K562 (cell line): ENCODE results near the gene NR1H2. TPM values are rescaled to one million over a fixed set of nuclear protein-coding genes. Genes with fewer than 3 reads are reported as not detected.

ENCODE experiments used
- ELF4 ChIP-seq: fragments of 450-650 bp; formaldehyde crosslinking; IDR thresholded peaks from 2 replicates; pipeline ENCODE4 v1.4.0; 2022; ENCODE audit warnings: missing genetic modification characterization
- FOXA3 ChIP-seq, 2 experiments: fragments of 450-650 bp in 1 of 2; sonication (generic) in 1 of 2; formaldehyde crosslinking; IDR thresholded peaks in 1 of 2; conservative IDR thresholded peaks in 1 of 2; 2 replicates each; pipeline versions ENCODE4 v1.4.0 to v1.8.0; 2020 to 2022; ENCODE audit warnings: mild to moderate bottlenecking in 2 of 2, missing genetic modification reagents in 1 of 2
- FOXK1 ChIP-seq: sonication (generic); formaldehyde crosslinking; IDR thresholded peaks from 2 replicates; pipeline ENCODE4 v1.8.0; 2022; ENCODE audit warnings: missing genetic modification reagents, mild to moderate bottlenecking, borderline replicate concordance
- HLTF ChIP-seq: fragments of 450-650 bp; IDR thresholded peaks from 2 replicates; pipeline ENCODE4 v1.6.1; 2016
- LCOR ChIP-seq: sonication (generic); formaldehyde crosslinking; IDR thresholded peaks from 2 replicates; pipeline ENCODE4 v1.8.0; 2022; ENCODE audit warnings: mild to moderate bottlenecking, missing genetic modification reagents
- PRPF4 ChIP-seq: fragments of 200-400 bp; formaldehyde crosslinking; IDR thresholded peaks from one replicate; pipeline ENCODE4 v1.6.1; 2017; ENCODE audit warnings: low read length, low read depth, mild to moderate bottlenecking; ENCODE audit not compliant: insufficient read depth, poor library complexity, severe bottlenecking
- PTTG1 ChIP-seq: fragments of 450-650 bp; IDR thresholded peaks from 2 replicates; pipeline ENCODE4 v1.6.1; 2016; ENCODE audit warnings: low read depth, mild to moderate bottlenecking, missing genetic modification characterization, missing compliant biosample characterization
- RFX7 ChIP-seq: fragments of 250-450 bp; sonication (Bioruptor Pico); IDR thresholded peaks from 2 replicates; pipeline ENCODE4 v1.5.1; 2021; ENCODE audit warnings: mild to moderate bottlenecking
- SMC3 ChIP-seq: conservative IDR thresholded peaks from 2 replicates; pipeline ENCODE4 v1.6.1; 2011; ENCODE audit warnings: low read depth, low read length, improper control_type of control experiment; ENCODE audit not compliant: insufficient read depth
- SP2 ChIP-seq: IDR thresholded peaks from 2 replicates; pipeline ENCODE4 v1.6.1; 2011; ENCODE audit warnings: mild to moderate bottlenecking, low read depth, low read length, moderate library complexity; ENCODE audit not compliant: poor library complexity, severe bottlenecking; ENCODE audit errors: extremely low read depth
- STAT5A ChIP-seq: IDR thresholded peaks from 2 replicates; pipeline ENCODE4 v1.6.1; 2012; ENCODE audit warnings: low read length, inconsistent platforms, borderline replicate concordance
- ZNF212 ChIP-seq: fragments of 450-650 bp; formaldehyde crosslinking; IDR thresholded peaks from 2 replicates; pipeline ENCODE4 v1.4.0; 2020; ENCODE audit warnings: mild to moderate bottlenecking
- ZNF41 ChIP-seq: fragments of 250-450 bp; sonication (Bioruptor Pico); conservative IDR thresholded peaks from 2 replicates; pipeline ENCODE4 v1.4.0; 2020; ENCODE audit warnings: mild to moderate bottlenecking
- polyA plus RNA-seq, 8 experiments: library from polyadenylated mRNA; depleted of rRNA in 4 of 8; stranded (reverse) in 5 of 8; unstranded in 3 of 8; fragments of >200 nt; fragmentation: Nextera tagmentation in 2 of 8; fragmentation: Illumina TruSeq in 1 of 8; extraction: Ambion mirVana in 2 of 8; extraction: Trizol in 1 of 8; gene quantifications; 2 replicates each; pipeline versions ENCODE4 v1.2.1 to v1.2.3, GENCODE V29; 2011 to 2014; ENCODE audit warnings: inconsistent platforms in 1 of 8, missing spikeins in 1 of 8
- total RNA-seq, 7 experiments: library from RNA; depleted of rRNA in 6 of 7; stranded (reverse); fragments of >200 nt in 6 of 7; fragmentation: Illumina TruSeq in 2 of 7; extraction: Trizol in 2 of 7; gene quantifications; 2 replicates each; pipeline versions ENCODE4 v1.2.1 to v1.2.3, GENCODE V29; 2011 to 2021; ENCODE audit warnings: low replicate concordance in 1 of 7
- TF ChIP-seq, protein P1 (sequence below): fragments of 250-450 bp; sonication (Bioruptor Pico); IDR thresholded peaks from 2 replicates; pipeline ENCODE4 v1.9.0; 2021; ENCODE audit warnings: mild to moderate bottlenecking, inconsistent platforms
- TF ChIP-seq, protein P2 (sequence below): sonication (generic); formaldehyde crosslinking; IDR thresholded peaks from 2 replicates; pipeline ENCODE4 v1.8.0; 2023; ENCODE audit warnings: mild to moderate bottlenecking, missing genetic modification reagents
- TF ChIP-seq, protein P3 (sequence below), 2 experiments: fragments of 450-650 bp in 1 of 2; IDR thresholded peaks; 2 replicates each; pipeline ENCODE4 v1.6.1; 2011 to 2017; ENCODE audit warnings: low read depth in 2 of 2, antibody characterized with exemption in 1 of 2, borderline replicate concordance in 1 of 2, low read length in 1 of 2, mild to moderate bottlenecking in 1 of 2, mixed read lengths in 1 of 2; ENCODE audit not compliant: control insufficient read depth in 1 of 2

NR1H2 gene
- total and polyA plus RNA-seq, 9 of the 15 experiments (the other 6 are each of a cell fraction or from before 2014, with no cell fraction given): 0.11 to 73.8 (median 24.0) TPM

DNA sequence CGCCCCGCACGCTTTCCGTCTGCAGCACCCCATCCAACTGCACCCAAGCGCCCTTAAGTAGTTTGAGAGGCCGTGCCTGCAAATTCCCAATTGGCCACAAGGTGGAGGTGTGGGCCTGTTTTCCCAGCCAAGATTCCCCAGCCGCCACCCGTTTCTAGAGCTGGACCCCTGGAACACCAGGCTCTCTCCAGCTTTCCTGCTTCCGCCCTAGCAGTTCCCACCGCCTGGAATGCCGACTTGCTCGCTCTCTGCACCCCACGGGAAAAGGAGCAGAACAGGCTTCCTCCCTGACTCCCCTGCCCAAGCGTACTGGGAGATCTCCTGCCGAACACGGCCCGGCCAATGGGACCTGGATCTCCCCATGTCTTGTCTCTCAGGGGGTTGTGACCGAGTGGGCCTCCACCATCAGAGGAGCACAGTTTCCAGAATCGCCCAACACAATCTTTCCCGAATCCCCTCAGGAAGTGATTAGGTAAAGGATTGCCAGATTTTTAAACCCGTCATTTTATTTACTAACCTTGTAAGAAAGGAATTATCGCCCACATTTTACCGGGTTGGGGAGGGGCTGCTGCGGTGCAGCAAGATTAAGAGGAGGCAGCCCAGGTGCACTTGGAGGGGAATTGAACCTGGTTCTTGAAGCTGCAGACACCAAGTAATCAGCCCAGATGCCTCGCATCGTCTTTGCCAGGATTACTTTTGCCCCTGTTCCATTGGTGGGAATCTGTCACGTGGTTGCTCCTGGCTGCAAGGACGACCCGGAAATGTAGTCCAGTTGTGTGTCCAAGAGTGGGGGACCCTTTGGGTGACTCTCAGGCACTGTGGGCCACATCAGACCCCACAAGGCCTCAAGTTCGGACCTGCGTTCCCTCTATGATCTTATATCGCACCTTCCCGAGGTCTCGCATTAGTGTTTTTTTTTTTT is 7.3 kb upstream of the NR1H2 start (continued):
- TF ChIP-seq SP2: no peak
- TF ChIP-seq SMC3: peak; percentile 65; the same call in 1 of the 2 replicates
- TF ChIP-seq RFX7: no peak
- no peak for TF ChIP-seq STAT5A
- TF ChIP-seq, protein P1, sequence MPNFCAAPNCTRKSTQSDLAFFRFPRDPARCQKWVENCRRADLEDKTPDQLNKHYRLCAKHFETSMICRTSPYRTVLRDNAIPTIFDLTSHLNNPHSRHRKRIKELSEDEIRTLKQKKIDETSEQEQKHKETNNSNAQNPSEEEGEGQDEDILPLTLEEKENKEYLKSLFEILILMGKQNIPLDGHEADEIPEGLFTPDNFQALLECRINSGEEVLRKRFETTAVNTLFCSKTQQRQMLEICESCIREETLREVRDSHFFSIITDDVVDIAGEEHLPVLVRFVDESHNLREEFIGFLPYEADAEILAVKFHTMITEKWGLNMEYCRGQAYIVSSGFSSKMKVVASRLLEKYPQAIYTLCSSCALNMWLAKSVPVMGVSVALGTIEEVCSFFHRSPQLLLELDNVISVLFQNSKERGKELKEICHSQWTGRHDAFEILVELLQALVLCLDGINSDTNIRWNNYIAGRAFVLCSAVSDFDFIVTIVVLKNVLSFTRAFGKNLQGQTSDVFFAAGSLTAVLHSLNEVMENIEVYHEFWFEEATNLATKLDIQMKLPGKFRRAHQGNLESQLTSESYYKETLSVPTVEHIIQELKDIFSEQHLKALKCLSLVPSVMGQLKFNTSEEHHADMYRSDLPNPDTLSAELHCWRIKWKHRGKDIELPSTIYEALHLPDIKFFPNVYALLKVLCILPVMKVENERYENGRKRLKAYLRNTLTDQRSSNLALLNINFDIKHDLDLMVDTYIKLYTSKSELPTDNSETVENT (CRISPR knock-in tag): no peak
- no peak for TF ChIP-seq ELF4 (CRISPR knock-in tag)
- no peak for TF ChIP-seq FOXK1
- TF ChIP-seq, protein P2, sequence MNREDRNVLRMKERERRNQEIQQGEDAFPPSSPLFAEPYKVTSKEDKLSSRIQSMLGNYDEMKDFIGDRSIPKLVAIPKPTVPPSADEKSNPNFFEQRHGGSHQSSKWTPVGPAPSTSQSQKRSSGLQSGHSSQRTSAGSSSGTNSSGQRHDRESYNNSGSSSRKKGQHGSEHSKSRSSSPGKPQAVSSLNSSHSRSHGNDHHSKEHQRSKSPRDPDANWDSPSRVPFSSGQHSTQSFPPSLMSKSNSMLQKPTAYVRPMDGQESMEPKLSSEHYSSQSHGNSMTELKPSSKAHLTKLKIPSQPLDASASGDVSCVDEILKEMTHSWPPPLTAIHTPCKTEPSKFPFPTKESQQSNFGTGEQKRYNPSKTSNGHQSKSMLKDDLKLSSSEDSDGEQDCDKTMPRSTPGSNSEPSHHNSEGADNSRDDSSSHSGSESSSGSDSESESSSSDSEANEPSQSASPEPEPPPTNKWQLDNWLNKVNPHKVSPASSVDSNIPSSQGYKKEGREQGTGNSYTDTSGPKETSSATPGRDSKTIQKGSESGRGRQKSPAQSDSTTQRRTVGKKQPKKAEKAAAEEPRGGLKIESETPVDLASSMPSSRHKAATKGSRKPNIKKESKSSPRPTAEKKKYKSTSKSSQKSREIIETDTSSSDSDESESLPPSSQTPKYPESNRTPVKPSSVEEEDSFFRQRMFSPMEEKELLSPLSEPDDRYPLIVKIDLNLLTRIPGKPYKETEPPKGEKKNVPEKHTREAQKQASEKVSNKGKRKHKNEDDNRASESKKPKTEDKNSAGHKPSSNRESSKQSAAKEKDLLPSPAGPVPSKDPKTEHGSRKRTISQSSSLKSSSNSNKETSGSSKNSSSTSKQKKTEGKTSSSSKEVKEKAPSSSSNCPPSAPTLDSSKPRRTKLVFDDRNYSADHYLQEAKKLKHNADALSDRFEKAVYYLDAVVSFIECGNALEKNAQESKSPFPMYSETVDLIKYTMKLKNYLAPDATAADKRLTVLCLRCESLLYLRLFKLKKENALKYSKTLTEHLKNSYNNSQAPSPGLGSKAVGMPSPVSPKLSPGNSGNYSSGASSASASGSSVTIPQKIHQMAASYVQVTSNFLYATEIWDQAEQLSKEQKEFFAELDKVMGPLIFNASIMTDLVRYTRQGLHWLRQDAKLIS: no peak
- TF ChIP-seq PRPF4: no peak
- TF ChIP-seq HLTF: no peak
- no peak for TF ChIP-seq ZNF212 (CRISPR knock-in tag)
- 0 out of 2 replicates have a peak, but pooled peaks have one; percentile 40 for TF ChIP-seq LCOR (CRISPR knock-in tag)
- no peak for TF ChIP-seq ZNF41 (CRISPR knock-in tag)
- TF ChIP-seq FOXA3 (CRISPR knock-in tag; conservative IDR thresholded peaks at IDR 0.05 in 1 of 2, IDR thresholded peaks at IDR 0.05 in 1 of 2): no peak
- TF ChIP-seq, protein P3, sequence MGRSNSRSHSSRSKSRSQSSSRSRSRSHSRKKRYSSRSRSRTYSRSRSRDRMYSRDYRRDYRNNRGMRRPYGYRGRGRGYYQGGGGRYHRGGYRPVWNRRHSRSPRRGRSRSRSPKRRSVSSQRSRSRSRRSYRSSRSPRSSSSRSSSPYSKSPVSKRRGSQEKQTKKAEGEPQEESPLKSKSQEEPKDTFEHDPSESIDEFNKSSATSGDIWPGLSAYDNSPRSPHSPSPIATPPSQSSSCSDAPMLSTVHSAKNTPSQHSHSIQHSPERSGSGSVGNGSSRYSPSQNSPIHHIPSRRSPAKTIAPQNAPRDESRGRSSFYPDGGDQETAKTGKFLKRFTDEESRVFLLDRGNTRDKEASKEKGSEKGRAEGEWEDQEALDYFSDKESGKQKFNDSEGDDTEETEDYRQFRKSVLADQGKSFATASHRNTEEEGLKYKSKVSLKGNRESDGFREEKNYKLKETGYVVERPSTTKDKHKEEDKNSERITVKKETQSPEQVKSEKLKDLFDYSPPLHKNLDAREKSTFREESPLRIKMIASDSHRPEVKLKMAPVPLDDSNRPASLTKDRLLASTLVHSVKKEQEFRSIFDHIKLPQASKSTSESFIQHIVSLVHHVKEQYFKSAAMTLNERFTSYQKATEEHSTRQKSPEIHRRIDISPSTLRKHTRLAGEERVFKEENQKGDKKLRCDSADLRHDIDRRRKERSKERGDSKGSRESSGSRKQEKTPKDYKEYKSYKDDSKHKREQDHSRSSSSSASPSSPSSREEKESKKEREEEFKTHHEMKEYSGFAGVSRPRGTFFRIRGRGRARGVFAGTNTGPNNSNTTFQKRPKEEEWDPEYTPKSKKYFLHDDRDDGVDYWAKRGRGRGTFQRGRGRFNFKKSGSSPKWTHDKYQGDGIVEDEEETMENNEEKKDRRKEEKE (IDR thresholded peaks at IDR 0.05; ENCODE audit: borderline replicate concordance in 1 of 2, control insufficient read depth in 1 of 2, low read depth in 2 of 2, low read length in 1 of 2): no peak
- no peak for TF ChIP-seq PTTG1 (tag)
